Ramos (cell line): ENCODE data around the gene UNC79.

Experiments used
- in situ Hi-C: fragments of 300-500 bp; cut with MboI; formaldehyde crosslinking; loops from one replicate; pipeline ENCODE4 v1.14.3; 2022; ENCODE audit warnings: low sequenced_read_pairs; ENCODE audit not compliant: unreplicated experiment

The UNC79 gene

DNA sequence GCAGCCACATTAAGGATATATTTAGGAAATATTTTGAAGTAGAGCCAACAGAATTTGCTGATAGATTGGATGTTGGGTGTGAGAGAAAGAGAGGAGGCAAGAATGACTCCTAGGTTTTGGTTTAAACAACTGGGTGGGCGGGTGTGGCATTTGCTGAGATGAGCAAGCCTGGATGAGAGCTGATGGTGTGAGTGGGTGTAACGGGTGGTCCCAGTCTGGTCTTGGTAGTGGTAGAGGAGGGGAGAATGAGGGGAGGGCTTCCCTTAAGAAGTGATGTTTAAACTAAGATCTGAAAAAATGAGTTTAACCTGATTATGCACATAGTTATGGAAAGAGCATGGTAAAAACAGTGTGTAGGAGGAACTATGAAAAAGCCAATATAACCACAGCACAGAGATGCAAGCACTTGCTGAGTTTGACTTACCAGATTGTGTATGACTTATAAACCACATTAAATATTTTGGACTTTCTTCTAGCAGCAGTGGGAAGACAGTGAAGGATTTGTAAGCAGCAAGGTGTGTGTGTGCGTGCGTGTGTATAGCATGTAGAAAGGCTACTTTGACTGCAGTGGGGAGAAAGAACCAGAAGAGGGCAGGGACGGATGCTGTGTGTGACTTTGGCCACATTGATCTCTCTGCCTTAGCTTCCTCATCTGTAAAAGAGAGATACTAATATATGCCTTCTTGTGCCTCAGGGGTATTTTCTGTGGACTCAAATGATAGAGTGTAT, 217.9 kb downstream of the UNC79 start:
- in situ Hi-C loops = no loop called here

GRCh38 chr14:93654599-93654998, 223.9 kb downstream of the UNC79 start:
- in situ Hi-C loops = loop anchor here (10.0 to 25.0 kb wide), 2 partner anchors 240 to 358 kb away; no protein-coding TSS in a partner anchor

GRCh38 chr14:93655078-93655750, 224.5 kb downstream of the UNC79 start:
- in situ Hi-C loops = loop anchor here (10.0 to 25.0 kb wide), 2 partner anchors 240 to 357 kb away; no protein-coding TSS in a partner anchor

GRCh38 chr14:93657875-93658274, 227.1 kb downstream of the UNC79 start:
- in situ Hi-C loops = loop anchor here (10.0 to 25.0 kb wide), 2 partner anchors 237 to 354 kb away; no protein-coding TSS in a partner anchor

DNA sequence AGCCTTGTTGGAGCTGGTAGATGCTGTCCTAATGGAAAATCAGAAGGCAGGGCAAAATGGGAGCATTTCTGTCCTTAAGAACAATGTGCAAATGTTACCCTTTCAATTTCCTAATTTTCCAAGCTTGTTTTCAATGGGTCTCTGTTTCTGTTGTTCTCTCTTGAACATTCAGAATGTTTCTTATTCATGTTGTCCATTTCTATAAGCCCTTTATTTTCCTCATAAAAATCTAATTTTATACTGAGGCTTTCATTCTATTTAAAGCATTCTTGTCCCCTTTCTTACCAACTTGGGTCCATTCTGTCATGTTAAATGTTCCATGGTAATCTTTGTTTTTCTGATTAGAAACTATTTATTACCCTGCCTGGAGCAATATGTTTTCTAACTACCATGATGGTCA, 232.6 kb downstream of the UNC79 start:
- in situ Hi-C loops = loop anchor here (25.0 kb wide), 1 partner anchor 349 kb away; no protein-coding TSS in a partner anchor

DNA sequence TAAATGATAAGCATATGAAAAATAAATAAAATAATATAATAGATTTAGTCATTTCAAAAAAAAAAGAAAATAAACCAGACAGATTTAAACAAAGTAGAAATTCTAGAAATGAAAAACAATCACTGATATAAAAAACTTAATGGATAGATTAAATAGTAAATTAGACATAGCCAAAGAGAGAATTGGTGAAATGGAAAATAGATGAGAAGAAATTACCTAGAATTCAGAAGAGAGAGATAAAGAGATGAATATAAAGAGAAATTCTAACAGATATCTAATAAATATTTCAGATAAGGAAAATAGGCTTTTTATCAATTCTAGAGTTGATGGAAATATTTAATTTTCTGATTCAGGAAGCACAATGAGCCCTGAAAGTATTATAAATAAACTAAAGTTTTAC, 234.4 kb downstream of the UNC79 start:
- in situ Hi-C loops = loop anchor here (25.0 kb wide), 1 partner anchor 347 kb away; no protein-coding TSS in a partner anchor

DNA sequence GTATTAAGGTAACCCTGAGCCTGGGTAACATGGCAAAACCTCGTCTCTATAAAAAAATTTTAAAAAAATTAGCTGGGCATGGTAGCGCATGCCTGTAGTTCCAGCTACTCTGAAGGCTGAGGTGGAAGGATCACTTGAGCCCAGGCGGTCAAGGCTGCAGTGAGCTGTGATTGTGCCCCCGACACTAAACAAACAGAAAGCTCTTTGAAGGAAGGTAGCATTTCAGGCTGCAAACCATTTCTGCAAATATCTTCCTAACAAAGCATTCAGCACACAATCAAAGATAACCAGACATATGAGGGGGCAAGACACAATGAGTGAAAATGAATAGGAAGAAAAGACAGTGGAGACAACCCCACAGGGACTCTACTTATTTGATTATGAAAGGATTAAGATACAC, 238.9 kb downstream of the UNC79 start:
- in situ Hi-C loops = loop anchor here (25.0 kb wide), 1 partner anchor 343 kb away; no protein-coding TSS in a partner anchor

GRCh38 chr14:93674343-93674742, 243.6 kb downstream of the UNC79 start:
- in situ Hi-C loops = loop anchor here (25.0 kb wide), 1 partner anchor 338 kb away; no protein-coding TSS in a partner anchor

- in situ Hi-C loops = no loop called here
Measured at GRCh38 chr14:93675651-93676050, 244.9 kb downstream of the UNC79 start.

GRCh38 chr14:93676416-93676958, 245.7 kb downstream of the UNC79 start:
- in situ Hi-C loops = no loop called here

DNA sequence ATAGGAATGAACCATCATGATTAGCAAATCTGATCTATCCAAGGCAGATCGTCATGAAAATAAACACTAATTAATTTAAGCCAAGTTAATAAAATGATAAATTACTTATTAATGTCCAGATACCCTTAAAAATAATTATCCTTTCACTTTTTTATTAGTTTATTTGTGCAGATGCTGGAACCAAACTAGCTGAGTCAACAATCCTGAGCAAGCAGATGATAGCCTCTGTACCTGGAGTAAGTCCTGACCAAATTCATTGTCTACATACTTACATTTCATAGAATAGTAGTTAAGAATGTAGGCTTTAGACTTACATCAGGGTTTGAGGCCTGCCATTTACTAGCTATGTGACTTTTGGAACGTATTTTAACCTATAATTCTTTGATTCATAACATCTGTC, 251.7 kb downstream of the UNC79 start:
- in situ Hi-C loops = no loop called here

GRCh38 chr14:93683226-93683625, 252.5 kb downstream of the UNC79 start:
- in situ Hi-C loops = no loop called here

DNA sequence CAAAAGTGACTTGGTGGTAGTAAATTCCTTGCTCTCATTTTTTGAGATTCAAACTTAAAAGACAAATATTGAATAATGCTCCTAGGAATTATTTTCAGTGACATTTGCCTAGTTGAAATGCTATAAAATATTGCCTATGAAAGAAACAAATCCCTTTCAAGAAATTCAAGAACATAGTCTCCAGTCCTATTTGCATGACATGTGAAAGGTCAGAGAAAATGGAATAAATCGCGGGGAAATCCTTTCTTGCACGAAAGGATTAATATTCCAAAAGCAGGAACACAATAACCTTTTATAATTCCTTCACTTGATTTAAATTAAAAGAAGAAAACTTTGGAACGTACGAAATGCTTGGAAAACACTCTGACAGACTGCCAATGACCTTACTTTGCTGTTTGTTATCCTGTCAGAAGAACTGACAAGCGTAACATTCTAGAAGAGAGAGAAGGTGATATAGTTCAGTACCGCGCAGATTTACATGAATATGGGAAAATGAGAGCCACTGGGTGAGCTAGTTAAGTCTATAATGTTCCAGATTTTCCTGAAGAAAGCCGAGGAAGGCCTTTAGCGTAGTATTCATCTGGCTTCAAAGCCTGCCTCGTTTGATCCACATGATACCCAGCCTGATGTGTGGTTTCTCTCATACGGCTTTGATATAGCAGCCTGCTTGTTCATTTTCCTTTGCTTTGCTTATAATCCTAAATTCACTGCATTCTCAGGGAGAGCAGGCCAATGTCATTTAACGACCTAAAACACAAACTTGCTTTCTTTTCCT, 254.6 kb downstream of the UNC79 start:
- in situ Hi-C loops = no loop called here

- in situ Hi-C loops = no loop called here
Measured at GRCh38 chr14:93686268-93686667, 255.5 kb downstream of the UNC79 start.

- in situ Hi-C loops = no loop called here
Measured at GRCh38 chr14:93688239-93688666, 257.5 kb downstream of the UNC79 start.

- in situ Hi-C loops = no loop called here
Measured at GRCh38 chr14:93688820-93689219, 258.1 kb downstream of the UNC79 start.

DNA sequence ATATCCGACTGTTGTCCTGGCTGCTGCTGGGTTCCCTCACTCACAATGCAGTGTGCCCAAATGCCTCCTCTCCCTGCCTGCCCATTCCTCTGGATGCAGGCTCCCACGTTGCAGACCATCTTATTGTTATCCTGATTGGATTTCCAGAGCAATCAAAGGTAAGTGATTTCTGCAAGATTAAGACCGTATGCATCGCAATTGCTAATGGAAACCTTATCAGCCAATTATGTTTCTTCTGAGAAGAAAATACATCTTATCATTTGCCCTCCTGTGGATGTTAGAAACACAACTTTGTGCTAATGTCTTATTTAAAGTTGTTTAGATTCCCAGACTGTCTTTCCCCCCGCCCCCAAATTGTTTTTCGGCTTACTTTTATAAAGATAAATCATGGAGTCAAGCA, 259.4 kb downstream of the UNC79 start:
- in situ Hi-C loops = no loop called here

DNA sequence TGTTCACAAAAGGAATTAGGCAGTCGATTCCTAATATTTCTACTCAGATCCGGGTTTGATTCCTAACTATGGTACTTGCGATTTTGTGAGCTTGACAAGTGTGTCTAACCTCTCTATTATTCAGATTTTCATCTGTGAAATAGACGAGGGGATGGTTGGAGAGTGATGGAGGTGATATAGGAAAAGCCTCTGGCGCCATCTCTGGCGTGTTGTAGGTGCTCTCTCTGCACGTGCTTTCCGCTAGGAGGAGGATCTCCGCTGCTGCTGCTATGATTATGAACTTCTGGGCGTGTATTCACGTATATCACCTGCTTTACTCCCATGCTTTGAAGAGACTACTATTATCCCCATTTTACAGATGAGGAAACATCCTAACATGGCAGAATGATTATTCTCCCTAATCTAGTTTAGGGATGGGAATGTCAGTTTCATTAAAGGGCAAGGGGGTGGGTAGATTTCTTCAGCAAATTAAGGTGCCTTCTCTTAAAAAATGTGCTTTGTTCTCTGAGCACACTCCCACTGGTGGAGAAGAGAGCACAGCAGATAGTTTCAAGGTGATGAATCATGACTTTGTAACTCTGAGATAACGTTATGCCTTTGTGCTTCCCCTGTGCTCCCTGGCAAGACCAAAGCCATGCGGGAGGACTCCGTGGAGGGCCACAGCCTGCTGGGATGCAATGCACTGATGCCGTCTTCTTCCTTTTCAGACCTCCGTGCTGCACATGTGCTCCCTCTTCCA, 260.5 kb downstream of the UNC79 start:
- in situ Hi-C loops = no loop called here

- in situ Hi-C loops = no loop called here
Measured at GRCh38 chr14:93693914-93694313, 263.2 kb downstream of the UNC79 start.

- in situ Hi-C loops = no loop called here
Measured at GRCh38 chr14:93700928-93701327, 270.2 kb downstream of the UNC79 start.
